HG03565 (cell line): ENCODE results near the gene CYSLTR2.
A peak's percentile ranks its signal among the peaks of the same experiment; 100 is the strongest.

ENCODE experiments used
- ATAC-seq: cut with Tn5 transposase; IDR thresholded peaks from one replicate; pipeline ENCODE4 v1.9.1; 2021; ENCODE audit warnings: mild to moderate bottlenecking, moderate library complexity; ENCODE audit not compliant: unreplicated experiment

The CYSLTR2 gene

GRCh38 chr13:48733739-48734335 is 80.1 kb downstream of the CYSLTR2 start:
- ATAC-seq: no peak

- ATAC-seq: no peak
Measured at GRCh38 chr13:48735571-48735970, 81.8 kb downstream of the CYSLTR2 start.

DNA sequence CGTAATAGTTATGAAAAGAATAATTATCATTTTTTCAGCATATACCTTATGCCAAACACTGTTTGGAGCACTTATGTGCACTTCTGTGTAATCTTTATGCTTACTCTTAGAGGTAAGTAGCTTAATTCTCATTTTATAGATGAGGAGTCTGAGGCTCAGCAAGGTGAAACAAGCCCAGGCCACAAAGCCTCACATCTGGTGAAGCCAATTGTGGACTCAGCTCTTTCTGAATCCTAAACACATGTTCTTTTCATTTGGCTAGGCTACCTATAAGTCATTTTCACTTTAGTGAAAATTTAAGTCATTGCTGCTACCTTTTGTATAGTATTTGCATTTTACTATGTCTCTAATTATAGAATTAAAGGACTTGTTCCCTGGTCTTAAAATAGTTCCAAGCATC is 84.0 kb downstream of the CYSLTR2 start:
- no peak for ATAC-seq

GRCh38 chr13:48738311-48738710 is 84.6 kb downstream of the CYSLTR2 start:
- no peak for ATAC-seq

- no peak for ATAC-seq
Measured at GRCh38 chr13:48739386-48739964, 85.7 kb downstream of the CYSLTR2 start.

GRCh38 chr13:48741377-48741776 is 87.6 kb downstream of the CYSLTR2 start:
- ATAC-seq: no peak

- no peak for ATAC-seq
Measured at GRCh38 chr13:48746821-48747220, 93.1 kb downstream of the CYSLTR2 start.

DNA sequence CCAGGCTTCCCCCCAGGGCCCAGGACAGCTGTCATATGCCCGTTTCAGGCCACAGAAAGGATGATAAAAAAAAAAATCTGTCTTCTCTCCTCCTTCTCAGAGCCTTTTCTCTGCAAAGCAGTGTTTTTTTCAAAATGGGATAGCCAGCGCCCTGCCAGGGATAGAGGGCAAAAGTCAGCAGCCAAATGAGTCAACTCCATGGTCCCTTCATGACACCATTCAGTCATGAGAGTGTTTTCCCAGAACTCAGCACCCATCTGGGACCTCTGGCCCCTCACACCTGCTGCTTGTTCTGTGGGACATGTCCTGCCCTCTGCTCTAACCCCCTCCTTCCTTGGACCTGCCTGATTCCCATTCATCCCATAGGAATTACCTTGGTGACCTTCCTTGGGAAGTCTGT is 95.0 kb downstream of the CYSLTR2 start:
- ATAC-seq: no peak

DNA sequence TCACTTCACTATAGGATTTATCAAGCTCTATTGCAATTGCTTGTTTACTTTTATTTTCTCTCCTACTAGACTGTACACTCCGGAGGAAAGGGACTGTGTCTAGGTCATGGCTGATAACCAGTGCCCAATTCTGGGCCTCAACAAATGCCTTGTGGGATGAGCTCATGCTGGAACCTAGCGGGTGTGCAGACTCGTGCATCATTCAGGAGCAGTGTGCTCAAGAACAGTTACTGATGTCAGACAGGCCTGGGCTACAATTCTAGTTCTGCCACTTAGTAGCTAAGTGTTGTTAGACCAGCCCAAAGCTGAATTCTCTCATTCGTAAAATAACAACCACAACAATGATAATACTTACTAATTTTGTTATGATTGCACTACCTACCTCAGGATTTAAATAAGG is 95.4 kb downstream of the CYSLTR2 start:
- ATAC-seq: peak; percentile 7

DNA sequence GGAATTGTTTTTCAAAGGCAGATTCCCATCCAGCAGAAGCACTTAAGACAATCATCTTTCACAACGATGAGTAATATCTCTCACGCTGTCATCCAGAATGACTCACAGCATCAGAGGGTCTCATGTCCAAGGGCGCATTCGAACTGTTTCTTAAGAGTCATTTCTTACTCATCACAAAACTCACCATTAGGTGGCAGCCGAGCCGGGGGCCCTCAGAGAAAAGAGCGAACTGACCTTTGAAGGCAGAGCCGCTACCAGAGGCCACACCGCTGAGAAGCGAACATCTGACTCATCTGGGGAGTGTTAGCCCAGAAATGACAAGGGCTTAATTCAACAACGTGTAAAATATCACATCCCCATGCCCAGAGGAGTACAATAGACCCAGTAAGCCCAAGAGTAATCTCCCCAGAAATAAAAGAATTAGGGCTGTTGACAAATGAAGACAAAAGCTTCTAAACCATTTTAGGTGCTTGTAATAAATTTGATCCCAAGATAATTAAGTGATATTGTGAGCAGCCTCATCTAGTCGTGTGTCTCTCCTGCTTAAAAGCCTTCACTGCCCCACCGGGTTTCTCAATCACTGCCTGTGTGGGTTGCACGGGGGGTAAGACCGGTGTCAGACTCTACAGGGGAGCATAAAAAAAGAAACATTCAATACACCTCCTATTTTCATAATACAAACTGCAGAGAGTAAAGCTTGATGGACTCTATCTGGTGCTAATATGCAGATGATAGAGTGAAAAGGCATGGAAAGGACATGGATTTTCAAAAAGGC is 96.2 kb downstream of the CYSLTR2 start:
- ATAC-seq: peak; percentile 95

DNA sequence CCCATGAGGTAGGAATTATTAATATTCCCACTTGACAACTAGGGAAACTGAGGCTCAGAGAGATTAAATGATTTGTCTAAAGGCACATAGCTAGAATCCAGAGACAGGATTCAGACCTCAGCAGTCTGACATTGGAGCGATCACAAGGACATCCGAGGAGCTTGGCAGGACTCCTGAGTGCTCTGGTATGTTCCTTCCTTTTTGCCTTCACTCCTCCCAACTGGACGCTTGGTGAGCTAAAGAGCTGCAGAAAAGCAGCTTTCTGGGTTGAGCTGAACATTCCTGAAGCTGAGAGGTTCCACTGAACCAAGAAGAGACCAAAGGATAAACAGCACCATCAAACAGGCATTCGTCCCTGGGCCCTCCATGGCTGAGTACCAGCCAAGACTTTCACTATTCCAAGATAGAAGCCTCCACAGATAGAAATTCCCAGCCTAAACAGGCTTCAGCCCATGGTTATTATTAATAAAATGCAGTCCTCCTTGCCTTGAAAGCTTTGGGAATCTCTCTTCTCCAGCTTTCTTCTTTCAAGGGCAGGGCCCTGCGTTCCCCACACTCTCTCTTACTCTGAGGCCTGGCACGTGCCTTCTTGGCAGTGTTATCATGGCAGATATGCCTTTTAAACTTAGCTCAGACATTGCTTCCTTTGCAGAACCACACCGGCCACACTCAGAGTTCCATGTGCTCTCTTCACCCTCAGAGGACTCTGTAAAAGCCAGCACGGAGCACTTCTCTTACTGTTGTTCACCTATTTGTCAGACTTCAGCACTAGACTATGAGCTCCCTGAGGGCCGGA is 97.1 kb downstream of the CYSLTR2 start:
- no peak for ATAC-seq

DNA sequence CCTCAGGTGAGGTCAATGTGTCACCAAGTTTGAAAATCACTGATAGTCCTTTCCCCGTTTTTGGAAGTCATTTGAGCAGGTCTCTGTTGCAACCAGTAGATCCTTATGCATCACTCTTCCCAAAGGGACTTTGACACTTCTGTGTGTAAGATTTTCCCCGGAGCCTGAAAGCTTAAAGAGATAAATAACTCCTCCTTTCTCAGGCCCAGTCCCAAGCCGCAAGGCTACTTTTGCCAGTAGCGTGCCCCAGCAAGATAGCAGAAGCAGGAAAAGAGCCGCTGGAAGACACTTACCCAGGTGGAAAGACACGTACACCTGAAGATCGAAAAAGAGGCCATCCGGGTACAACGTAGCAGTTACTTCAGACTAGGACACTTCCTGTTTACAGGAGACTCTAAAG is 106.9 kb downstream of the CYSLTR2 start:
- ATAC-seq: no peak
